C4-2B (cell line): ENCODE data around the gene RMDN3.

Source experiments
- ZFX ChIP-seq: fragments of 450-650 bp; IDR thresholded peaks from 2 replicates; pipeline ENCODE4 v1.6.1; 2017
- TF ChIP-seq, protein P1 (sequence below): fragments of 450-650 bp; conservative IDR thresholded peaks from 2 replicates; pipeline ENCODE4 v1.5.1; 2017; ENCODE audit warnings: mild to moderate bottlenecking

DNA sequence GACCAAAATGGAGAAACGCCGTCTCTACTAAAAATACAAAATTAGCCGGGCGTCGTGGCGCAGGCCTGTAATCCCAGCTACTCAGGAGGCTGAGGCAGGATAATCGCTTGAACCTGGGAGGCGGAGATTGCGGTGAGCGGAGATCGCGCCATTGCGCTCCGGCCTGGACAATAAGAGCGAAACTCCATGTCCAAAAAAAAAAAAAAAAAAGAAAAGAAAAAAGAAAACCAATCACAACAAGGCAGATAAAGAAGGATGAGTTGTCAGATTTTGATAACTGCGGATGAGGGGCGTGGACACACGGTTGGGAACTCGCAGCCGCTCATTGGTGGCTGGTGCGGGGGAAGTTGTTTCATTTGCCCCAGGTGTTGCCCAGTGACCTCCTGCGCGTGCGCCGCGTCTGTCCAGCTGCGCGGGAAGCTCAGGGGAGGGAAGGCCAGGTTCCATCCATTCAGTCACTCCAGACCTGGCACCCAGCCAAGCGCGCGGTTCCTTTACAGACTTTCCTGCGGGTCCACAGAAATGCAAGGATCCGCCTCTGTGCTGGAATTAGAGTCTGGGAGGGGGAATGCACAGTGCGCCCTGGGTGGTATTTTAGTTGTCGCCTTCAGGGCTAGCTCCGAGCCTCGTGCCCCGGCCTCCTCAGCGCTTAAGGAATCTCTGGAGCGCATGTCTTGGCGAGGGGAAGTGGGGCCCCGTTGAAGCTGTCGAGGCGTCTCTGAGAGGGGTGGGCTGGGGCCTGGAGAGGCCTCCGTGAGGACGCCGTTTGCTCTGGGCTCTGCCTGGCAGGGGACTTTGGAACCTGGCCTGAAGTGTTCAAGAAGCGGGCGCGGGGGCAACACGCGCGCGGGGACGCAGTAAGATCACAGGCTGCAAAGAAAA lies 8.1 kb upstream of the RMDN3 start:
- TF ChIP-seq, protein P1, sequence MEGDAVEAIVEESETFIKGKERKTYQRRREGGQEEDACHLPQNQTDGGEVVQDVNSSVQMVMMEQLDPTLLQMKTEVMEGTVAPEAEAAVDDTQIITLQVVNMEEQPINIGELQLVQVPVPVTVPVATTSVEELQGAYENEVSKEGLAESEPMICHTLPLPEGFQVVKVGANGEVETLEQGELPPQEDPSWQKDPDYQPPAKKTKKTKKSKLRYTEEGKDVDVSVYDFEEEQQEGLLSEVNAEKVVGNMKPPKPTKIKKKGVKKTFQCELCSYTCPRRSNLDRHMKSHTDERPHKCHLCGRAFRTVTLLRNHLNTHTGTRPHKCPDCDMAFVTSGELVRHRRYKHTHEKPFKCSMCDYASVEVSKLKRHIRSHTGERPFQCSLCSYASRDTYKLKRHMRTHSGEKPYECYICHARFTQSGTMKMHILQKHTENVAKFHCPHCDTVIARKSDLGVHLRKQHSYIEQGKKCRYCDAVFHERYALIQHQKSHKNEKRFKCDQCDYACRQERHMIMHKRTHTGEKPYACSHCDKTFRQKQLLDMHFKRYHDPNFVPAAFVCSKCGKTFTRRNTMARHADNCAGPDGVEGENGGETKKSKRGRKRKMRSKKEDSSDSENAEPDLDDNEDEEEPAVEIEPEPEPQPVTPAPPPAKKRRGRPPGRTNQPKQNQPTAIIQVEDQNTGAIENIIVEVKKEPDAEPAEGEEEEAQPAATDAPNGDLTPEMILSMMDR: no peak
- TF ChIP-seq ZFX: no peak
